Suppressor macrophage treated with lipopolysaccharide for 4 hours (primary cell): ENCODE results near the gene SPACDR.
A peak's percentile ranks its signal among the peaks of the same experiment; 100 is the strongest.

ENCODE experiments used
- DNase-seq: peaks from one replicate; pipeline ENCODE4 v3.0.0-alpha.2; 2020

The SPACDR gene

GRCh38 chr7:100433592-100434296 lies 30.3 kb downstream of the SPACDR start:
- no peak for DNase-seq

DNA sequence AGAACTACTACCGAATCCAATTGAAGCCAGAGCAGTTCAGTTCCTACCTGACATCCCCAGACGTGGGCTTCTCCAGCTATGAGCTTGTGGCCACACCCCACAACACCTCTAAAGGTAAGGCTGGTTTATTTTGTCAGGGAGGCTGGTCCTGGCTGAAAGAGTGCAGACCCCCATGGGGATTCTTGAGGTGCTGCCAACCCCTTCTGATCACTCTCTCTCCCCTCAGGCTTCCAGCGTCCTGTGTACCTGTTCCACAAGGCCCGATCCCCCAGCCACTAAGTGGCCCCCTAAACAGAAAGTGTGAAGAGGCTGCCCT lies 30.8 kb downstream of the SPACDR start:
- DNase-seq, result no peak

DNA sequence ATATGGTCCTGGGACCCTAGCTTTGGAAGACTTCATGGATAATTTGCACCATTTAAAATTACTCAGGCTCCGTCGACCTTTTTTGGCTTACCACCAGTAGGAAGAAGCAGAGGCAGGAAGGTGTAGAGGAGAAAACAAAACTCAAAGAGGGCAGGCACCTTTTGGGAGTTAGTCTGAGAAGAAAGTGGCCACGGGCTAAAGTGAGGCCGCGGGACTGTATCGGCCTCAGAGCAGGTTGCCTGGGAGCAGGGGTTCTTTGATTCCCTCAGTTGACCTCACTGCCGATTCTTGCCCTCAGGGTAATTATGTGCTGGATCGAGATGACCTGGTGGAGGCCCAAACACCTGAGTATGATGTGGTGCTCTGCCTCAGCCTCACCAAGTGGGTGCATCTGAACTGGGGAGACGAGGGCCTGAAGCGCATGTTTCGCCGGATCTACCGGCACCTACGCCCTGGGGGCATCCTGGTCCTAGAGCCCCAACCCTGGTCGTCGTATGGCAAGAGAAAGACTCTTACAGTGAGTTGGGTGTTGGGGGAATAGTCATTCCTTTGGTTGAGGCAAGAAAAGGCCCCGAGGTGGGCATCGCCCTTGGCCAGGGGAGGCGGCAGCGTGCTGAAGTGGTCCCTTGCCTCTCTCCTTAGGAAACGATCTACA lies 31.3 kb downstream of the SPACDR start:
- DNase-seq, result no peak

- no peak for DNase-seq
These were observed 32.0 kb downstream of the SPACDR start for GRCh38 chr7:100432053-100432452.

DNA sequence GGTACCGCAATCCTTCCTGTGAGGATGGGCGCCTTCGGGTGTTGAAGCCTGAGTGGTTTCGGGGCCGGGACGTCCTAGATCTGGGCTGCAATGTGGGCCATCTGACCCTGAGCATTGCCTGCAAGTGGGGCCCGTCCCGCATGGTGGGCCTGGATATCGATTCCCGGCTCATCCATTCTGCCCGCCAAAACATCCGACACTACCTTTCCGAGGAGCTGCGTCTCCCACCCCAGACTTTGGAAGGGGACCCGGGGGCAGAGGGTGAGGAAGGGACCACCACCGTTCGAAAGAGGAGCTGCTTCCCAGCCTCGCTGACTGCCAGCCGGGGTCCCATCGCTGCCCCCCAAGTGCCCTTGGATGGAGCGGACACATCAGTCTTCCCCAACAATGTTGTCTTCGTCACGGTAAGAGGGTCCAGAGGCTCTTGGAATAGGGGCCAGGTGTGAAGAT lies 32.7 kb downstream of the SPACDR start:
- DNase-seq, result no peak

DNA sequence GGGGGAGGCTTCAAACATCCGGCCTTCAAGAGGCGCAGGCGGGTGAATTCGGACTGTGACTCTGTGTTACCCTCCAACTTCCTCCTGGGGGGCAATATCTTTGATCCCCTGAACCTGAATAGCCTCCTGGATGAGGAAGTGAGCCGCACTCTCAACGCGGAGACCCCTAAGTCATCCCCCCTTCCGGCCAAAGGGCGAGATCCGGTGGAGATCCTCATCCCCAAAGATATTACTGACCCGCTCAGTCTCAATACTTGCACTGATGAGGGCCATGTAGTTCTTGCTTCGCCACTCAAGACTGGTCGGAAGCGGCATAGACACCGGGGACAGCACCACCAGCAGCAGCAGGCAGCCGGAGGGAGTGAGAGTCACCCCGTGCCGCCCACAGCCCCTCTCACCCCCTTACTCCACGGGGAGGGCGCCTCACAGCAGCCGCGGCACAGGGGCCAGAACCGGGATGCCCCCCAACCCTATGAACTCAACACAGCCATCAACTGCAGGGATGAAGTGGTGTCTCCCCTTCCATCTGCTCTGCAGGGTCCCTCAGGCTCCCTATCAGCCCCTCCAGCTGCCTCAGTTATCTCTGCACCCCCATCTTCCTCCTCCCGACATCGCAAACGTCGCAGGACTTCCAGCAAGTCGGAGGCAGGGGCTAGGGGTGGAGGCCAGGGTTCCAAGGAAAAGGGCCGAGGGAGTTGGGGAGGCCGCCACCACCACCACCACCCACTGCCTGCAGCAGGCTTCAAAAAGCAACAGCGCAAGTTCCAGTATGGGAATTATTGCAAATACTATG lies 33.4 kb downstream of the SPACDR start:
- DNase-seq, result peak; percentile 21

GRCh38 chr7:100429637-100430492 lies 34.2 kb downstream of the SPACDR start, which contains the start of gene MEPCE:
TSS of gene MEPCE (plus strand) at chr7:100429831. CDS start at chr7:100430019, 188 bp downstream.
- DNase-seq, result peak; percentile 98

DNA sequence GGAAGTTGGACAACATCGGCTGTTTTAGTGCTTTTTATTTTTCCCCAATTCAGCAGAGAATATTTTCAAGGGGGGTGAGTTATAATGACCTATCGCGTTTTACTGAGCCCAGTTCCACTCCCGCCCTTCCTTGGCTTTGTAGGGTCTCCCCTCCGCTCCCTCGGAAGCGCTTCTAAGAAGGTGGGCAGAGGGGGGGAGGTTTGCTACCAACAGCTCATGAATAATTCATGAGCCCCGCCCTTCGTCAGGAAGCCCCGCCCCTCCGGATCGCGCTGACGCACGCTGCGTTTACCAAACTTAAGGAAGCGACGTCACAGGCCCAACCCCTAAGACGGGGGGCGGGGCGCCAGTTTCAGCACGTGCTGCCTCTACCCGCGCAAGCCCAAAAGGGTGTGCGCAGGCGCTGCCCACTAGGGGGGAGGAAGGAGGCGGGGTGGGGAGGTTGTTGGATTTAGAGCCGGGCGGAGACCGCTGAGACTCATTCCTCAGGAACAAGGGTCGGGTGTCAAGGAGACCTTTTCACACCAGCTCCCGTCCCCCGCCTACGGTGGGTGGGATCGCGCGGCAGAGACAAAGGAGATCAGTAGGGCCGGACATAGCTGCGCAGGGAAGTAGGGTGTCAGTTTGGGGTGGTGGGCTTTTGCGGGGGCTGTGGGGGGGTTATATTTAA lies 35.0 kb downstream of the SPACDR start:
- peak; percentile 100 for DNase-seq

DNA sequence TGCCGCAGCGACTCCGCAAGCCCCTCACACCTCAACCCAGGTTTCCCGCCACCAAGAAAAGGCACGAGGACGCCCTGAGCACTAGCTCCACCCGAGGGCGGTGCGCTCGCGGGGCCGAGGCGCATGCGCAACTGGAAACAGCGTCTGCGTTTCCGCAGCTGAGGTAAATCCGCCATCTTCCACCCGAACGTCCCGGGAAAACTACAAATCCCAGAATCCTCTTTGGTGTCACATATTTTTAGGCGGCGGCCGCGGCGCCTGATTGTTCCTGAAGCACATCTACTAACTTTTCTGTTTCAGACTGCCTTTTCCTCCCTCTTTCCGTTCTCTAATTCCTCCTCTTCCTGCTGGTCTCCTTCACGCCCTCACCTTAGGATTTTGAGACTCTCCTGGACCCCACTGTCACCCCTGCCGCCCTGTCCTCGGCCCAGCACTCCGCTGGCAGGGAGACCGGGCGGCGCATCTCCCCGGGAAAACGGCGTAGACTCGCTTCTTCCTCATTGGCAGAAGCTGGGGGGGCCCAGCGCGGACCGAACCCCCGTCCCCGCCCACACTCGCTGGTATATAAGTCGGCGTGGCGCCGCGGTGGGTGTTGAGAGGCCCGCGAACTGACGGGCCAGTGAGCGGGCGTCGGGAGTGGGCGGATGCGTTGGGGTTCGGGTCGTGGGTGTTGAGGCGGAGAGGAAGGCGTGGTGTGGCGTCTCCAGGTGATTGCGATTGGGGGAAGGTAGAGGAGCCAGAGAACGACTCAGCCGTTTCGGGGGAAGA lies 35.7 kb downstream of the SPACDR start, which contains the start of gene ZCWPW1:
Gene ZCWPW1 (minus strand): TSS at position 505 of the 768 bp plus-strand sequence. CDS start 8,054 bp downstream, outside the sequence.
- peak; percentile 98 for DNase-seq

DNA sequence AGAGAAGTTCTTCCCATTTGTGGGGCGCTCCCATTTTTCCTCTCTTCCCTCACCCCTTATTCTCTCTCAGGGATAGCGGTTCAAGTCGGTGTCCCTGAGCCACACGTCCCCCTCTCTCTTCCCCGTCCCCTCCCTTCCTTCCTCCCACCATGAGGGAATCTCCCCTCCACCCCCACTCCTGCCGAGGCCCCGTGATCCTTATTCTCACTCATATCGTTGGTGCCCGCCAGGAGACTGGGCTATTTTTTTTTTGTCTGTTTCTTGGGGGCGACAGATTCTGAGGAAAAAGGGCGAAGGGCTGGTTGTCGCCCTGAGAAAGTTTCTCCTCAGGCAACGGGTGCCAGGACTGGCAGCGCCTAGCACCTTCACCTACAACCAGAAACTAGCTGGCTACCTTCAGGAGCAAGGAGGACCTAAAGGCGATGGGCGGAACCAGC lies 36.3 kb downstream of the SPACDR start:
- DNase-seq, result no peak

GRCh38 chr7:100426516-100426915 lies 37.5 kb downstream of the SPACDR start:
- DNase-seq, result no peak

DNA sequence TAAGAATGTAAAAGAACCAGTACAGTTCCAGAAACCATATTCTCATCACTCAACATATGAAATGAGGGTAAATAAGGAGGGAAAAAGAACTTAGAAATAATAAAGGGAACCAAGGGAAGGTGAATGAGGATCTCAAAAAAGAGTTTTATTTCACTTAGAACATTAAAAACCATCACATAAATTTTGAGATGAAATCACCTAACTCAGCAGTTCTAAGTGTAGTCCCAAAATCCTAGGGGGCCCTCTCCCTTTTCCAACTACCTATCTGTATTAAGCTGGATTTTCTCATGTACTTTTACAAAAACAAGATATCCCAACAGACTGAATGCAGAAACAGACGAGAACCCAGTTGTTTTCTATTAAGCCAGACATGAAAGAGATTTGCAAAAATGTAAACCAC lies 38.7 kb downstream of the SPACDR start:
- DNase-seq, result no peak

DNA sequence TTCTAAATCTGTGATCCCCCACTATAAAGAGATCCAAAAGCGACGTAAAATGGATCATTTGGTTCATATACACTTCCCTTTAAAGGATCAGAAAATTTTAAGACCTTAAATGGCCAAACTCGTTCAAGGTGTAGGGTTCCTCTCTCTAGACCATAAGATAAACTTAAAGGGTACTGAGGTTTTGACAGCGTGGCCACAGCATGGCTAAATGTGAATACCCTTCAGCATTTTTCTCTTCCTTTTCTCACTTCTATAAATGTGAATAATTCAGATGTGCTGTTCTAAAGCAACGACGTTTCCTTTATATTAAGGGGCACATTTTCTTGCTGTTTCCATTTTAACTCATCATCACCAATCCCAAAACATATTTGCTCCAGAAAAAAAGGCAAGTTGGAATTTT lies 40.7 kb downstream of the SPACDR start:
- DNase-seq, result no peak

- DNase-seq, result no peak
These were observed 44.3 kb downstream of the SPACDR start for GRCh38 chr7:100419660-100420226.

GRCh38 chr7:100418930-100419659 lies 45.0 kb downstream of the SPACDR start:
- no peak for DNase-seq

DNA sequence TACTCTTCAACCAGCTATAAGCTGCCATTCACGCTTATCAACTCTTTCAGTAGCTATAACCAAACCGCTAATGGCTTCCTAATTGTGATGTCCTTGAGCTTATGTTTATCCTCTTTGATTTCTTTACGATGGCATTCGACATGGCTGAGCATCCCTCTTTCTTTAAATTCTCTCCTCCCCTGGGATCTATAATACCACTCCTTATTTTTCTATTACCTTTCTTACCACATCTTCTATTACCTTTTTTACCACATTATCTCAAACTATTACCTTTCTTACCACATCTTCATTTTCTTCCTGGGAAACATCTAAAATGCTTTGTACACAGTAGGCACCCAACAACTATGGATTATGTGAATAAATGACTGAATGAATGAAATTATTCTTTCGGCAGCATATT lies 48.6 kb downstream of the SPACDR start:
- no peak for DNase-seq

GRCh38 chr7:100413889-100414288 lies 50.2 kb downstream of the SPACDR start:
- no peak for DNase-seq

GRCh38 chr7:100413346-100413745 lies 50.7 kb downstream of the SPACDR start:
- no peak for DNase-seq

GRCh38 chr7:100411101-100411500 lies 53.0 kb downstream of the SPACDR start:
- DNase-seq, result no peak
